IMR-90 (cell line): ENCODE results near the gene PEX16. TPM values are rescaled to one million over a fixed set of nuclear protein-coding genes. Genes with fewer than 3 reads are reported as not detected.

Experiments
- ATAC-seq: fragments of 200-7000 bp; cut with Tn5 transposase; 2 replicates; pipeline ENCODE4 v1.9.1; 2020; ENCODE audit warnings: low read depth, mild to moderate bottlenecking, moderate library complexity
- BruUV-seq: library from RNA; stranded (reverse); fragments of 400-500 nt; replicated peaks from 2 replicates; lab custom pipeline; 2021; lab: Mats Ljungman, UMichigan
- CTCF ChIA-PET: fragments of 300-600 bp; formaldehyde crosslinking; extraction: SDS; loops from one replicate; lab custom pipeline; 2021; ENCODE audit warnings: antibody characterized with exemption; lab: Yijun Ruan, JAX
- POLR2A ChIA-PET: fragments of 300-600 bp; sonication (Branson Sonifier 250); formaldehyde crosslinking; loops from one replicate; lab custom pipeline; 2022; ENCODE audit warnings: antibody characterized with exemption; ENCODE audit not compliant: unreplicated experiment; lab: Charles Lee
- DNase-seq: peaks from one replicate; pipeline ENCODE4 v3.0.0; 2013
- H2AFZ ChIP-seq: replicated peaks from 2 replicates; pipeline ENCODE3; 2013; ENCODE audit warnings: low read length, mild to moderate bottlenecking; ENCODE audit not compliant: poor library complexity
- H2AK5ac ChIP-seq: 2 replicates; pipeline ENCODE4 v1.6.1; 2013; ENCODE audit warnings: low read depth, low read length, inconsistent platforms
- H2AK9ac ChIP-seq: replicated peaks from 2 replicates; pipeline ENCODE3; 2013; ENCODE audit warnings: mild to moderate bottlenecking, low read depth, low read length, moderate library complexity; ENCODE audit not compliant: poor library complexity
- H2BK120ac ChIP-seq: 2 replicates; pipeline ENCODE4 v1.6.1; 2013; ENCODE audit warnings: low read depth, low read length, inconsistent platforms
- H2BK15ac ChIP-seq: 3 replicates; pipeline ENCODE4 v1.6.1; 2013; ENCODE audit warnings: low read depth, low read length, inconsistent platforms
- H2BK20ac ChIP-seq: 2 replicates; pipeline ENCODE4 v1.6.1; 2013; ENCODE audit warnings: low read depth, mild to moderate bottlenecking, inconsistent platforms, low read length, moderate library complexity
- H2BK5ac ChIP-seq: 2 replicates; pipeline ENCODE4 v1.6.1; 2013; ENCODE audit warnings: mild to moderate bottlenecking, low read depth, low read length, inconsistent platforms; ENCODE audit not compliant: poor library complexity, severe bottlenecking
- H3K14ac ChIP-seq: replicated peaks from 2 replicates; pipeline ENCODE4 v1.6.1; 2013; ENCODE audit warnings: low read depth, low read length, inconsistent platforms
- H3K18ac ChIP-seq: 2 replicates; pipeline ENCODE4 v1.6.1; 2013; ENCODE audit warnings: low read depth, low read length, control low read depth
- H3K23ac ChIP-seq: 2 replicates; pipeline ENCODE4 v1.6.1; 2013; ENCODE audit warnings: low read depth, low read length, inconsistent platforms
- H3K27ac ChIP-seq: 2 replicates; pipeline ENCODE4 v1.5.1; 2013; ENCODE audit warnings: mild to moderate bottlenecking, control low read depth, low read length; ENCODE audit not compliant: insufficient read depth
- H3K27me3 ChIP-seq: 2 replicates; pipeline ENCODE4 v1.6.1; 2013; ENCODE audit warnings: low read length; ENCODE audit not compliant: control insufficient read depth, insufficient read depth
- H3K36me3 ChIP-seq: 2 replicates; pipeline ENCODE4 v1.6.1; 2013; ENCODE audit warnings: low read length, mixed read lengths; ENCODE audit not compliant: control insufficient read depth, insufficient read depth
- H3K4ac ChIP-seq: 2 replicates; pipeline ENCODE4 v1.6.1; 2013; ENCODE audit warnings: low read depth, low read length, inconsistent platforms
- H3K4me1 ChIP-seq: 2 replicates; pipeline ENCODE4 v1.6.1; 2013; ENCODE audit warnings: low read length, mixed read lengths; ENCODE audit not compliant: control insufficient read depth, insufficient read depth
- H3K4me2 ChIP-seq: 2 replicates; pipeline ENCODE4 v1.6.1; 2013; ENCODE audit warnings: low read depth, mild to moderate bottlenecking, control low read depth, low read length, moderate library complexity
- H3K4me3 ChIP-seq: 2 replicates; pipeline ENCODE4 v1.5.1; 2013; ENCODE audit warnings: low read depth, mild to moderate bottlenecking, control low read depth, low read length, moderate library complexity; ENCODE audit not compliant: insufficient read depth
- H3K56ac ChIP-seq: 2 replicates; pipeline ENCODE4 v1.6.1; 2013; ENCODE audit warnings: low read length, inconsistent platforms; ENCODE audit not compliant: insufficient read depth; ENCODE audit errors: extremely low read depth
- H3K79me1 ChIP-seq, 2 experiments: 2 replicates each; pipeline ENCODE4 v1.6.1; 2013; ENCODE audit warnings: low read length in 2 of 2, inconsistent platforms in 1 of 2, low read depth in 1 of 2
- H3K9ac ChIP-seq: 2 replicates; pipeline ENCODE4 v1.6.1; 2013; ENCODE audit warnings: low read depth, low read length, control low read depth
- H3K9me1 ChIP-seq: 2 replicates; pipeline ENCODE4 v1.6.1; 2013; ENCODE audit warnings: low read length, inconsistent platforms; ENCODE audit not compliant: insufficient read depth
- H3K9me3 ChIP-seq: 2 replicates; pipeline ENCODE4 v1.6.1; 2013; ENCODE audit warnings: low read length; ENCODE audit not compliant: control insufficient read depth, insufficient read depth
- H4K20me1 ChIP-seq: 2 replicates; pipeline ENCODE4 v1.6.1; 2013; ENCODE audit warnings: low read length, inconsistent platforms; ENCODE audit not compliant: insufficient read depth
- H4K5ac ChIP-seq: 2 replicates; pipeline ENCODE4 v1.6.1; 2013; ENCODE audit warnings: mild to moderate bottlenecking, low read depth, low read length, control low read depth
- H4K8ac ChIP-seq, 2 experiments: 2 replicates each; pipeline ENCODE4 v1.6.1; 2013; ENCODE audit warnings: low read depth in 2 of 2, low read length in 2 of 2, control low read depth in 1 of 2, inconsistent platforms in 1 of 2
- H4K91ac ChIP-seq: 2 replicates; pipeline ENCODE4 v1.6.1; 2013; ENCODE audit warnings: low read depth, low read length, inconsistent platforms; ENCODE audit not compliant: insufficient read depth
- BHLHE40 ChIP-seq: fragments of 150-350 bp; IDR thresholded peaks from 2 replicates; pipeline ENCODE4 v1.6.1; 2016; ENCODE audit warnings: mild to moderate bottlenecking, low read depth, low read length
- CHD1 ChIP-seq: IDR thresholded peaks from 2 replicates; pipeline ENCODE4 v1.6.1; 2012; ENCODE audit warnings: low read depth, low read length, improper control_type of control experiment
- FOS ChIP-seq: fragments of 150-350 bp; IDR thresholded peaks from 2 replicates; pipeline ENCODE4 v1.6.1; 2016; ENCODE audit warnings: low read depth, low read length
- MAFK ChIP-seq: IDR thresholded peaks from 2 replicates; pipeline ENCODE4 v1.6.1; 2012; ENCODE audit warnings: low read depth, low read length, improper control_type of control experiment
- MAZ ChIP-seq: IDR thresholded peaks from 2 replicates; pipeline ENCODE4 v1.6.1; 2012; ENCODE audit warnings: low read depth, mild to moderate bottlenecking, low read length, improper control_type of control experiment, moderate library complexity, borderline replicate concordance
- MXI1 ChIP-seq: IDR thresholded peaks from 2 replicates; pipeline ENCODE4 v1.6.1; 2012; ENCODE audit warnings: low read depth, mild to moderate bottlenecking, low read length, moderate library complexity, borderline replicate concordance
- NFE2L2 ChIP-seq: fragments of 150-350 bp; IDR thresholded peaks from 2 replicates; pipeline ENCODE4 v1.6.1; 2016; ENCODE audit warnings: low read depth, mild to moderate bottlenecking, low read length
- POLR2A ChIP-seq: IDR thresholded peaks from 2 replicates; pipeline ENCODE4 v1.6.1; 2012; ENCODE audit warnings: mild to moderate bottlenecking, low read depth, low read length
- RFX5 ChIP-seq: IDR thresholded peaks from 2 replicates; pipeline ENCODE4 v1.8.0; 2012; ENCODE audit warnings: low read depth, mild to moderate bottlenecking, low read length, moderate library complexity
- SMC3 ChIP-seq: fragments of 150-350 bp; IDR thresholded peaks from 2 replicates; pipeline ENCODE4 v1.6.1; 2016; ENCODE audit warnings: low read depth, mild to moderate bottlenecking, antibody characterized with exemption, low read length, moderate library complexity
- WGBS, 2 experiments: methylation state at CpG; one replicate each; pipeline versions ENCODE4 v1.1.5 to v1.1.7; 2013; ENCODE audit warnings: missing lambda C conversion rate in 2 of 2; ENCODE audit not compliant: insufficient read length in 1 of 2; ENCODE audit errors: extremely low coverage in 2 of 2; 5-methylcytosine and 5-hydroxymethylcytosine counted together
- dilution Hi-C: fragments of 300-500 bp; cut with HindIII; formaldehyde crosslinking; loops from one replicate; pipeline ENCODE4 v1.14.3; 2018; ENCODE audit warnings: low sequenced_read_pairs; ENCODE audit not compliant: unreplicated experiment
- in situ Hi-C: fragments of 300-500 bp; cut with MboI; formaldehyde crosslinking; loops from 3 replicates; pipeline ENCODE4 v1.14.3; 2019; ENCODE audit warnings: low sequenced_read_pairs, inconsistent platforms, mixed read lengths
- intact Hi-C: fragments of 100-400 bp; cut with micrococcal nuclease; formaldehyde crosslinking; loops from 2 replicates; pipeline ENCODE4 v1.10.0; 2022
- polyA plus RNA-seq, 3 experiments: library from polyadenylated mRNA; depleted of rRNA; stranded (reverse); fragments of >200 nt; gene quantifications; 2 replicates each; pipeline ENCODE4 v1.2.3, GENCODE V29; 2012; ENCODE audit warnings: low replicate concordance in 1 of 3
- total RNA-seq: library from RNA; depleted of rRNA; stranded (reverse); fragments of >200 nt; gene quantifications from 2 replicates; pipeline ENCODE4 v1.2.3, GENCODE V29; 2012
- TF ChIP-seq, protein P1 (sequence below): conservative IDR thresholded peaks from 2 replicates; pipeline ENCODE4 v1.5.1; 2012; ENCODE audit warnings: mild to moderate bottlenecking, low read depth, low read length, improper control_type of control experiment
- TF ChIP-seq, protein P2 (sequence below): fragments of 150-350 bp; IDR thresholded peaks from 2 replicates; pipeline ENCODE4 v1.6.1; 2017; ENCODE audit warnings: mild to moderate bottlenecking, antibody characterized with exemption, low read length, low read depth

Gene PEX16
- total and polyA plus RNA-seq, 2 of the 4 experiments (the other 2 are of a cell fraction) = 17.9 to 23.3 TPM

DNA sequence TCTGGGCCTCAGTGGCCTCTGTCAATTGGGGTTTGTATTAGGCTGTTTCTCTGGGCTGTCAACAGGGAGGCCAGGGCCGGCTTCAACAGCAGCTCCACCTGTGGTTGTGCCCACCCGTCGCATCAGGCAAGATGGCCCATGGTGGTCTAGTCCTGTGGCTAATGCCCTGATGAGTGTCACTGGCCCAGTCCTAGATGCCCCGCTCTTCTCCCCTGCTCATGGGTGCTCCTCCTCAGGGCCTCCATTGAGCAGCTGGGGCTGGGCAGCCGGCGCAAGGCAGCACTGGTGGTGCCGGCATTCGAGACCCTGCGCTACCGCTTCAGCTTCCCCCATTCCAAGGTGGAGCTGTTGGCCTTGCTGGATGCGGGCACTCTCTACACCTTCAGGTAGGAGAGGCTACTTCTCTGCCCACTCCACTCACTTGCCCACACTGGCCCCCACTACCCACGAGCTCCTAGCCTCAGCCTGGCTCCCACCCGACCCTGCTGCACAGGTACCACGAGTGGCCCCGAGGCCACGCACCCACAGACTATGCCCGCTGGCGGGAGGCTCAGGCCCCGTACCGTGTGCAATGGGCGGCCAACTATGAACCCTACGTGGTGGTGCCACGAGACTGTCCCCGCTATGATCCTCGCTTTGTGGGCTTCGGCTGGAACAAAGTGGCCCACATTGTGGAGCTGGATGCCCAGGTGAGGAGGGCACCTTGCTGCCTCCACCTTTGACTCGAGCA lies 10.2 kb upstream of the PEX16 start:
- TF ChIP-seq RFX5 = no peak
- TF ChIP-seq MAFK = no peak
- no peak for TF ChIP-seq CHD1
- no peak for TF ChIP-seq BHLHE40
- no peak for TF ChIP-seq POLR2A
- TF ChIP-seq NFE2L2 = no peak
- no peak for TF ChIP-seq FOS
- TF ChIP-seq, protein P1, sequence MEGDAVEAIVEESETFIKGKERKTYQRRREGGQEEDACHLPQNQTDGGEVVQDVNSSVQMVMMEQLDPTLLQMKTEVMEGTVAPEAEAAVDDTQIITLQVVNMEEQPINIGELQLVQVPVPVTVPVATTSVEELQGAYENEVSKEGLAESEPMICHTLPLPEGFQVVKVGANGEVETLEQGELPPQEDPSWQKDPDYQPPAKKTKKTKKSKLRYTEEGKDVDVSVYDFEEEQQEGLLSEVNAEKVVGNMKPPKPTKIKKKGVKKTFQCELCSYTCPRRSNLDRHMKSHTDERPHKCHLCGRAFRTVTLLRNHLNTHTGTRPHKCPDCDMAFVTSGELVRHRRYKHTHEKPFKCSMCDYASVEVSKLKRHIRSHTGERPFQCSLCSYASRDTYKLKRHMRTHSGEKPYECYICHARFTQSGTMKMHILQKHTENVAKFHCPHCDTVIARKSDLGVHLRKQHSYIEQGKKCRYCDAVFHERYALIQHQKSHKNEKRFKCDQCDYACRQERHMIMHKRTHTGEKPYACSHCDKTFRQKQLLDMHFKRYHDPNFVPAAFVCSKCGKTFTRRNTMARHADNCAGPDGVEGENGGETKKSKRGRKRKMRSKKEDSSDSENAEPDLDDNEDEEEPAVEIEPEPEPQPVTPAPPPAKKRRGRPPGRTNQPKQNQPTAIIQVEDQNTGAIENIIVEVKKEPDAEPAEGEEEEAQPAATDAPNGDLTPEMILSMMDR = no peak
- no peak for TF ChIP-seq MXI1
- TF ChIP-seq, protein P2, sequence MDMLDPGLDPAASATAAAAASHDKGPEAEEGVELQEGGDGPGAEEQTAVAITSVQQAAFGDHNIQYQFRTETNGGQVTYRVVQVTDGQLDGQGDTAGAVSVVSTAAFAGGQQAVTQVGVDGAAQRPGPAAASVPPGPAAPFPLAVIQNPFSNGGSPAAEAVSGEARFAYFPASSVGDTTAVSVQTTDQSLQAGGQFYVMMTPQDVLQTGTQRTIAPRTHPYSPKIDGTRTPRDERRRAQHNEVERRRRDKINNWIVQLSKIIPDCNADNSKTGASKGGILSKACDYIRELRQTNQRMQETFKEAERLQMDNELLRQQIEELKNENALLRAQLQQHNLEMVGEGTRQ = no peak
- no peak for TF ChIP-seq MAZ
- no peak for TF ChIP-seq SMC3
- Histone ChIP-seq H3K27ac (no peak overlapping the region), H2BK20ac (no peak overlapping the region), H4K5ac (no peak overlapping the region), H3K36me3 (peaks cover 12% of the 10 kb centered on the region), H3K27me3 (peaks cover 30% of the 10 kb centered on the region), H2AFZ (no peak overlapping the region), H2AK5ac (no peak overlapping the region), H2BK120ac (no peak overlapping the region), H4K91ac (no peak overlapping the region), H3K9me1 (no peaks in the 10 kb centered on the region), H3K79me1 (no peaks in the 10 kb centered on the region), H3K23ac (no peak overlapping the region), H3K4me1 (no peaks in the 10 kb centered on the region; the same call in 1 of the 2 replicates), H2BK15ac (no peak overlapping the region), H3K18ac (no peak overlapping the region), H3K9ac (no peak overlapping the region), H4K8ac (no peak overlapping the region), H2AK9ac (no peak overlapping the region), H2BK5ac (no peak overlapping the region), H3K4me3 (no peak overlapping the region), H3K4me2 (no peak overlapping the region), H4K20me1 (peaks cover 7% of the 10 kb centered on the region), H3K4ac (no peak overlapping the region), H3K14ac (no peak overlapping the region), H3K56ac (no peak overlapping the region), H3K9me3 (no peaks in the 10 kb centered on the region)
- DNase-seq = no peak
- in situ Hi-C loops = no loop called here
- CTCF ChIA-PET = no interaction called here
- WGBS, 2 experiments = 93% methylated on average over 21 of the region's 27 CpGs; no CpG with 5 or more reads in 1 of the 2 experiments
- POLR2A ChIA-PET = no interaction called here
- BruUV-seq = no TSS peak
- dilution Hi-C loops = no loop called here
- intact Hi-C loops = no loop called here
- no peak for ATAC-seq
